ENCODE results near the gene LRRIQ4.

DNA sequence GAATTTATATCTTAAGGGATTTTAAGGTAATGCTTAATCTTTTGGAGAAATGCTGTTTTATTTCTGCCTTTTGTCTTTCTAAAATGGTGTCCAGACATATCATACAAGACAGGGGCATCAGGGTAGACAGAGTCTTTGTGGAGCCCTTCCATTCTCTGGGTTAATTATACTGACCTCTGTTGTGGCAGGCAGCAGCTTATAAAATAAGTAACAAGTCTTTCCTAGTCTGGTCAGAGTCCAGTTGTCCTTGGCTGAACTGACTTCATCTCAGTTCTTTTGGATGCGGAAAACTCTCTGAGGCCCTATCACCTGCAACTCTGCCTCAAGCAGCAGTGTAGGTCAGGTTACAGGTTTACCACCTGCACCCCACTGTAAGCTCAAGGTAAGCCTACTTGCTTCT is 20.3 kb upstream of the LRRIQ4 start:
- TF ChIP-seq MAX (IDR thresholded peaks at IDR 0.05) (no peak), CEBPB (IDR thresholded peaks at IDR 0.05) (no peak), YY1 (IDR thresholded peaks at IDR 0.05; ENCODE audit: low read depth) (no peak), TAF1 (IDR thresholded peaks at IDR 0.05; ENCODE audit: low read depth) (no peak), USF1 (IDR thresholded peaks at IDR 0.05) (no peak), TCF12 (IDR thresholded peaks at IDR 0.05; ENCODE audit: low read depth) (no peak), RAD21 (IDR thresholded peaks at IDR 0.05; ENCODE audit: low read depth) (no peak), TEAD4 (IDR thresholded peaks at IDR 0.05) (no peak)
- TF ChIP-seq, protein P1, sequence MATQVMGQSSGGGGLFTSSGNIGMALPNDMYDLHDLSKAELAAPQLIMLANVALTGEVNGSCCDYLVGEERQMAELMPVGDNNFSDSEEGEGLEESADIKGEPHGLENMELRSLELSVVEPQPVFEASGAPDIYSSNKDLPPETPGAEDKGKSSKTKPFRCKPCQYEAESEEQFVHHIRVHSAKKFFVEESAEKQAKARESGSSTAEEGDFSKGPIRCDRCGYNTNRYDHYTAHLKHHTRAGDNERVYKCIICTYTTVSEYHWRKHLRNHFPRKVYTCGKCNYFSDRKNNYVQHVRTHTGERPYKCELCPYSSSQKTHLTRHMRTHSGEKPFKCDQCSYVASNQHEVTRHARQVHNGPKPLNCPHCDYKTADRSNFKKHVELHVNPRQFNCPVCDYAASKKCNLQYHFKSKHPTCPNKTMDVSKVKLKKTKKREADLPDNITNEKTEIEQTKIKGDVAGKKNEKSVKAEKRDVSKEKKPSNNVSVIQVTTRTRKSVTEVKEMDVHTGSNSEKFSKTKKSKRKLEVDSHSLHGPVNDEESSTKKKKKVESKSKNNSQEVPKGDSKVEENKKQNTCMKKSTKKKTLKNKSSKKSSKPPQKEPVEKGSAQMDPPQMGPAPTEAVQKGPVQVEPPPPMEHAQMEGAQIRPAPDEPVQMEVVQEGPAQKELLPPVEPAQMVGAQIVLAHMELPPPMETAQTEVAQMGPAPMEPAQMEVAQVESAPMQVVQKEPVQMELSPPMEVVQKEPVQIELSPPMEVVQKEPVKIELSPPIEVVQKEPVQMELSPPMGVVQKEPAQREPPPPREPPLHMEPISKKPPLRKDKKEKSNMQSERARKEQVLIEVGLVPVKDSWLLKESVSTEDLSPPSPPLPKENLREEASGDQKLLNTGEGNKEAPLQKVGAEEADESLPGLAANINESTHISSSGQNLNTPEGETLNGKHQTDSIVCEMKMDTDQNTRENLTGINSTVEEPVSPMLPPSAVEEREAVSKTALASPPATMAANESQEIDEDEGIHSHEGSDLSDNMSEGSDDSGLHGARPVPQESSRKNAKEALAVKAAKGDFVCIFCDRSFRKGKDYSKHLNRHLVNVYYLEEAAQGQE (IDR thresholded peaks at IDR 0.05; ENCODE audit: low read depth): no peak
